ENCODE data around the gene ASB15. TPM values are rescaled to one million over a fixed set of nuclear protein-coding genes. Genes with fewer than 3 reads are reported as not detected.

The ASB15 gene
- polyA plus RNA-seq, 2 of the 4 experiments (the other 2 are of a cell fraction) = not detected

DNA sequence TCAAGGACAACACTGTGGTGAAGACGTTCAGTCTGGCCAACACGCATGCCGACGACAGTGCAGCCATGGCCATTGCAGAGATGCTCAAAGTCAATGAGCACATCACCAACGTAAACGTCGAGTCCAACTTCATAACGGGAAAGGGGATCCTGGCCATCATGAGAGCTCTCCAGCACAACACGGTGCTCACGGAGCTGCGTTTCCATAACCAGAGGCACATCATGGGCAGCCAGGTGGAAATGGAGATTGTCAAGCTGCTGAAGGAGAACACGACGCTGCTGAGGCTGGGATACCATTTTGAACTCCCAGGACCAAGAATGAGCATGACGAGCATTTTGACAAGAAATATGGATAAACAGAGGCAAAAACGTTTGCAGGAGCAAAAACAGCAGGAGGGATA, 60.7 kb downstream of the ASB15 start:
- WGBS (ENCODE audit: missing lambda C conversion rate) = 38% methylated on average over 13 of the region's 15 CpGs
- no peak for FAIRE-seq
- DNase-seq (ENCODE audit: low read depth in 1 of 2, low spot score in 1 of 2) = no peak
- H3K27ac ChIP-seq = no peak overlapping the region
- POLR2A ChIA-PET = no interaction called here
- no peak for TF ChIP-seq EHMT2 (IDR thresholded peaks at IDR 0.05; ENCODE audit: low read depth)
- no peak for TF ChIP-seq HOXA7 (CRISPR knock-in tag; IDR thresholded peaks at IDR 0.05)
- no peak for TF ChIP-seq CBX2 (IDR thresholded peaks at IDR 0.05; ENCODE audit: borderline replicate concordance, low read depth)
- TF ChIP-seq KDM1A (IDR thresholded peaks at IDR 0.05; ENCODE audit: low read depth) = no peak
- no peak for TF ChIP-seq SREBF2 (IDR thresholded peaks at IDR 0.05)
- no peaks in the 10 kb centered on the region for H3K4me1 ChIP-seq
- H3K4me2 ChIP-seq = no peak overlapping the region
- CTCF ChIA-PET = interaction anchor here (0.6 to 1.3 kb wide), 3 partner anchors 18 to 82 kb away, joined by 3 read pairs; no protein-coding TSS in a partner anchor
- ATAC-seq = no peak
- H3K4me3 ChIP-seq = no peak overlapping the region
- no peaks in the 10 kb centered on the region for H3K9me3 ChIP-seq

DNA sequence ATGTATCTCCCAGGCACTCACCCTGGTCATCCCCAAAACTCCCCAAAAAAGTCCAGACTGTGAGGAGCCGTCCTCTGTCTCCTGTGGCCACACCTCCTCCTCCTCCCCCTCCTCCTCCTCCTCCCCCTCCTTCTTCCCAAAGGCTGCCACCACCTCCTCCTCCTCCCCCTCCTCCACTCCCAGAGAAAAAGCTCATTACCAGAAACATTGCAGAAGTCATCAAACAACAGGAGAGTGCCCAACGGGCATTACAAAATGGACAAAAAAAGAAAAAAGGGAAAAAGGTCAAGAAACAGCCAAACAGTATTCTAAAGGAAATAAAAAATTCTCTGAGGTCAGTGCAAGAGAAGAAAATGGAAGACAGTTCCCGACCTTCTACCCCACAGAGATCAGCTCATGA, 61.1 kb downstream of the ASB15 start:
- Histone ChIP-seq H3K9me3 (no peaks in the 10 kb centered on the region), H3K4me2 (no peak overlapping the region), H3K27ac (no peak overlapping the region), H3K4me3 (no peak overlapping the region), H3K4me1 (no peaks in the 10 kb centered on the region)
- POLR2A ChIA-PET = no interaction called here
- no peak for ATAC-seq
- DNase-seq (ENCODE audit: low read depth in 1 of 2, low spot score in 1 of 2) = no peak
- TF ChIP-seq, protein P1, sequence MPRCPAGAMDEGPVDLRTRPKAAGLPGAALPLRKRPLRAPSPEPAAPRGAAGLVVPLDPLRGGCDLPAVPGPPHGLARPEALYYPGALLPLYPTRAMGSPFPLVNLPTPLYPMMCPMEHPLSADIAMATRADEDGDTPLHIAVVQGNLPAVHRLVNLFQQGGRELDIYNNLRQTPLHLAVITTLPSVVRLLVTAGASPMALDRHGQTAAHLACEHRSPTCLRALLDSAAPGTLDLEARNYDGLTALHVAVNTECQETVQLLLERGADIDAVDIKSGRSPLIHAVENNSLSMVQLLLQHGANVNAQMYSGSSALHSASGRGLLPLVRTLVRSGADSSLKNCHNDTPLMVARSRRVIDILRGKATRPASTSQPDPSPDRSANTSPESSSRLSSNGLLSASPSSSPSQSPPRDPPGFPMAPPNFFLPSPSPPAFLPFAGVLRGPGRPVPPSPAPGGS (IDR thresholded peaks at IDR 0.05) = no peak
- no peak for TF ChIP-seq TFCP2L1 (CRISPR knock-in tag; IDR thresholded peaks at IDR 0.05)
- TF ChIP-seq BHLHE40 (IDR thresholded peaks at IDR 0.05; ENCODE audit: low read depth, low read length) = no peak
- TF ChIP-seq GATA3 (IDR thresholded peaks at IDR 0.05; ENCODE audit: borderline replicate concordance) = no peak
- no peak for TF ChIP-seq TP53 (CRISPR knock-in tag; IDR thresholded peaks at IDR 0.05)
- no peak for TF ChIP-seq SREBF2 (IDR thresholded peaks at IDR 0.05)
- no peak for TF ChIP-seq CBX8 (IDR thresholded peaks at IDR 0.05)
- TF ChIP-seq ELK1 (IDR thresholded peaks at IDR 0.05; ENCODE audit: low read depth, low read length) = no peak
- no peak for TF ChIP-seq RAD21 (conservative IDR thresholded peaks at IDR 0.05 in 1 of 2, IDR thresholded peaks at IDR 0.05 in 1 of 2)
- TF ChIP-seq JUN (IDR thresholded peaks at IDR 0.05) = no peak
- no peak for TF ChIP-seq KDM1A (IDR thresholded peaks at IDR 0.05; ENCODE audit: low read depth)
- no peak for FAIRE-seq
- WGBS (ENCODE audit: missing lambda C conversion rate) = 12% methylated on average over 3 of the region's 3 CpGs
- CTCF ChIA-PET = interaction anchor here (0.6 to 1.3 kb wide), 4 partner anchors 8 to 20 kb away, joined by 3 read pairs; no protein-coding TSS in a partner anchor

- H3K4me3 ChIP-seq = no peak overlapping the region
- POLR2A ChIA-PET = no interaction called here
- TF ChIP-seq EP300 (IDR thresholded peaks at IDR 0.05) (no peak), HMGXB4 (CRISPR knock-in tag; IDR thresholded peaks at IDR 0.05; ENCODE audit: borderline replicate concordance) (no peak), RFX5 (IDR thresholded peaks at IDR 0.05) (no peak), ELK1 (IDR thresholded peaks at IDR 0.05; ENCODE audit: low read depth, low read length) (no peak), RARB (CRISPR knock-in tag; IDR thresholded peaks at IDR 0.05) (no peak), FOSL2 (IDR thresholded peaks at IDR 0.05) (no peak), FOSL2 (CRISPR knock-in tag; IDR thresholded peaks at IDR 0.05) (no peak)
- H3K4me1 ChIP-seq = no peaks in the 10 kb centered on the region
- no peak for ATAC-seq
- FAIRE-seq = no peak
- WGBS (ENCODE audit: missing lambda C conversion rate) = 71% methylated on average over 6 of the region's 6 CpGs
- no peak for DNase-seq (ENCODE audit: low read depth in 1 of 2, low spot score in 1 of 2)
- H3K27ac ChIP-seq = no peak overlapping the region
- H3K4me2 ChIP-seq = no peak overlapping the region
- no peaks in the 10 kb centered on the region for H3K9me3 ChIP-seq
- CTCF ChIA-PET = interaction anchor here (0.6 to 0.9 kb wide), 2 partner anchors 9 to 11 kb away, joined by 3 read pairs; no protein-coding TSS in a partner anchor
Observed at GRCh38 chr7:123663200-123663599, 61.6 kb downstream of the ASB15 start.

Measured in A549 (cell line).